Keratinocyte (primary cell): Measurements from ENCODE around the gene COL20A1. TPM values are rescaled to one million over a fixed set of nuclear protein-coding genes. Genes with fewer than 3 reads are reported as not detected.
A peak's percentile ranks its signal among the peaks of the same experiment; 100 is the strongest.

Source experiments
- DNase-seq: peaks from one replicate; pipeline ENCODE4 v3.0.0-alpha.2; 2011; ENCODE audit warnings: low read depth, missing footprints, low spot score
- FAIRE-seq: peaks from 2 replicates; lab custom pipeline; 2011; peaks lifted over from hg19 to GRCh38; lab: Jason Lieb, UNC
- H2AFZ ChIP-seq: 2 replicates; pipeline ENCODE4 v1.6.0; 2012; ENCODE audit warnings: low read length, control low read depth, inconsistent platforms; ENCODE audit not compliant: control insufficient read depth
- H3K27ac ChIP-seq: 2 replicates; pipeline ENCODE4 v1.5.1; 2011; ENCODE audit warnings: low read length; ENCODE audit not compliant: control insufficient read depth, insufficient read depth
- H3K27me3 ChIP-seq: 3 replicates; pipeline ENCODE4 v1.6.0; 2011; ENCODE audit warnings: low read length; ENCODE audit not compliant: control insufficient read depth, insufficient read depth; ENCODE audit errors: extremely low read depth
- H3K36me3 ChIP-seq, 2 experiments: 2 replicates in 1 of 2; 3 replicates in 1 of 2; pipeline ENCODE4 v1.5.1; 2011; ENCODE audit warnings: low read length in 2 of 2, mild to moderate bottlenecking in 1 of 2; ENCODE audit not compliant: control insufficient read depth in 2 of 2, insufficient read depth in 2 of 2; ENCODE audit errors: extremely low read depth in 1 of 2
- H3K4me1 ChIP-seq: 3 replicates; pipeline ENCODE4 v1.5.1; 2011; ENCODE audit warnings: low read length; ENCODE audit not compliant: control insufficient read depth, insufficient read depth; ENCODE audit errors: extremely low read depth
- H3K4me2 ChIP-seq: 3 replicates; pipeline ENCODE4 v1.6.0; 2011; ENCODE audit warnings: low read depth, low read length; ENCODE audit not compliant: control insufficient read depth, insufficient read depth; ENCODE audit errors: extremely low read depth
- H3K4me3 ChIP-seq, 3 experiments: fragments of 200-600 bp in 1 of 3; sonication (generic) in 1 of 3; 2 replicates in 2 of 3; 3 replicates in 1 of 3; pipeline ENCODE4 v1.5.1; 2011 to 2016; ENCODE audit warnings: low read length in 3 of 3, mild to moderate bottlenecking in 3 of 3, control low read depth in 2 of 3, inconsistent platforms in 1 of 3, low read depth in 1 of 3, mixed read lengths in 1 of 3, mixed run types in 1 of 3, moderate library complexity in 1 of 3; ENCODE audit not compliant: control insufficient read depth in 2 of 3, insufficient read depth in 2 of 3; ENCODE audit errors: extremely low read depth in 1 of 3
- H3K79me2 ChIP-seq: 2 replicates; pipeline ENCODE4 v1.6.0; 2012; ENCODE audit warnings: low read length; ENCODE audit not compliant: control insufficient read depth, insufficient read depth
- H3K9ac ChIP-seq: 3 replicates; pipeline ENCODE4 v1.6.0; 2011; ENCODE audit warnings: low read length; ENCODE audit not compliant: control insufficient read depth, insufficient read depth; ENCODE audit errors: extremely low read depth
- H3K9me1 ChIP-seq: 3 replicates; pipeline ENCODE4 v1.6.0; 2011; ENCODE audit warnings: low read length; ENCODE audit not compliant: control insufficient read depth, insufficient read depth; ENCODE audit errors: extremely low read depth
- H3K9me3 ChIP-seq: 2 replicates; pipeline ENCODE4 v1.5.1; 2012; ENCODE audit warnings: low read depth, low read length; ENCODE audit not compliant: control insufficient read depth
- H4K20me1 ChIP-seq: 3 replicates; pipeline ENCODE4 v1.6.0; 2011; ENCODE audit warnings: low read length; ENCODE audit not compliant: control insufficient read depth, insufficient read depth; ENCODE audit errors: extremely low read depth
- CTCF ChIP-seq, 3 experiments: IDR thresholded peaks in 1 of 3; conservative IDR thresholded peaks in 1 of 3; optimal IDR thresholded peaks in 1 of 3; 2 replicates in 2 of 3; 3 replicates in 1 of 3; pipeline versions ENCODE3 to v1.5.1; 2011; ENCODE audit warnings: low read length in 3 of 3, mild to moderate bottlenecking in 3 of 3, moderate library complexity in 2 of 3, control low read depth in 1 of 3, inconsistent platforms in 1 of 3; ENCODE audit not compliant: insufficient read depth in 2 of 3; ENCODE audit errors: extremely low read depth in 1 of 3
- EZH2 ChIP-seq: IDR thresholded peaks from one replicate; pipeline ENCODE4 v1.6.1; 2012; ENCODE audit warnings: inconsistent platforms, mild to moderate bottlenecking, low read length, moderate library complexity
- dilution Hi-C: fragments of 300-500 bp; cut with MboI; formaldehyde crosslinking; loops from one replicate; pipeline ENCODE4 v1.7.0; 2020; ENCODE audit warnings: low sequenced_read_pairs; ENCODE audit not compliant: extremely low pct_ligation_motif_present
- polyA plus RNA-seq, 5 experiments: library from polyadenylated mRNA; depleted of rRNA in 3 of 5; stranded (reverse) in 3 of 5; stranded (forward) in 1 of 5; unstranded in 1 of 5; fragments of >200 nt; gene quantifications; 1 replicate in 1 of 5; 2 replicates in 3 of 5; 3 replicates in 1 of 5; pipeline versions ENCODE4 v1.2.1 to v1.2.3, GENCODE V29; 2011 to 2012; ENCODE audit warnings: missing spikeins in 2 of 5, low read depth in 1 of 5, low replicate concordance in 1 of 5

The COL20A1 gene
- polyA plus RNA-seq, 1 donor (not counting 4 experiments of a cell fraction or from before 2014, with no cell fraction given) = not detected

GRCh38 chr20:63253065-63253437 is 39.9 kb upstream of the COL20A1 start:
- no peak overlapping the region for H3K4me2 ChIP-seq
- no peak overlapping the region for H2AFZ ChIP-seq
- no peaks in the 10 kb centered on the region for H3K9me3 ChIP-seq
- peaks cover 17% of the 10 kb centered on the region for H3K4me1 ChIP-seq
- peak; percentile 26 for TF ChIP-seq EZH2
- no peak for TF ChIP-seq CTCF (optimal IDR thresholded peaks at IDR 0.05 in 1 of 3, IDR thresholded peaks at IDR 0.05 in 1 of 3, conservative IDR thresholded peaks at IDR 0.05 in 1 of 3; ENCODE audit: extremely low read depth in 1 of 3, insufficient read depth in 2 of 3, low read length in 3 of 3)
- FAIRE-seq (no peak), DNase-seq (no peak)
- peaks cover 43% of the 10 kb centered on the region for H3K27me3 ChIP-seq
- no peaks in the 10 kb centered on the region for H3K36me3 ChIP-seq
- no peak overlapping the region for H3K9ac ChIP-seq
- no peaks in the 10 kb centered on the region for H3K79me2 ChIP-seq
- no peak overlapping the region for H3K27ac ChIP-seq
- dilution Hi-C loops = no loop called here
- no peak overlapping the region for H3K4me3 ChIP-seq
- no peaks in the 10 kb centered on the region for H4K20me1 ChIP-seq
- H3K9me1 ChIP-seq = no peaks in the 10 kb centered on the region

DNA sequence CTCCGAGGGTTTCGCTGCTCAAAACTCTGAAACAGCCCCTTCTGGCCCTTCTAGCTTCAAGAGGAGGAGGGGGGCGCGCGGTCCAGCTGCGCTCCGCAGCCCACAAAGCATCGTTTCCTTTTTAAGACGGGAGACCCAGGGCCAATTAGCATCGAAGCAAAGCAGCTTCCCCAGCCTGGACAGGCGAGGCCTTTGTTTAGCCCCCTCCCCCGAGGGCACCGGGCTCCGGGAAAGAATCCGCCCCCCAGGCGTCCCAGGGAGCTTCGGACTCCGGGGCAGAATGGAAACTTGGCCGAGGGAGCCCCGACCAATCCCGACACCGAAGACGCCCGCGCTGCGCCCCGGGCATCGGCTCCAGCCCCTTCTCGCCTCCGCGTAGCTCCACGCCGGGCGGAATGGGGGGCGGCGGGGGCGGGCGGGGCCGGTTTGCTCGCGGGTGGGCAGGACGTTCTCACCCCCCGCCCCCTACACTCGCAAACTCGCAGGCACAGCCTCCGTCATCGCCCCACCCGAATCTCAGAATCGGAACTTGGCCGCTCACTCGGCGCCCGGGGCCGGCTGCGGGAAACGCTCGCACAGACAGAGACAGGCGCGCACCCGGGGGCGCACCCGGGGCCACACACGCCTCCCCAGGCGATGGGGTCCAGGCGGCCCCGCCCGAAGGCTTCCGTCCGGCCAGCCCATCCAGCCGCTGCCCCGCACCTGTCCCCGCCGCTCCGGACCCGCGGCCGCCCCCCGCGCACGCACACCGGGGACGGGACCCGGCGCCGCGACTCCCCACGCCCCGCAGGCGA is 39.4 kb upstream of the COL20A1 start:
- no peaks in the 10 kb centered on the region for H3K9me3 ChIP-seq
- peaks cover 17% of the 10 kb centered on the region for H3K4me1 ChIP-seq
- no peaks in the 10 kb centered on the region for H4K20me1 ChIP-seq
- no peaks in the 10 kb centered on the region for H3K9me1 ChIP-seq
- dilution Hi-C loops = no loop called here
- DNase-seq (no peak), FAIRE-seq (no peak)
- TF ChIP-seq EZH2 (peak; percentile 28), CTCF (optimal IDR thresholded peaks at IDR 0.05 in 1 of 3, IDR thresholded peaks at IDR 0.05 in 1 of 3, conservative IDR thresholded peaks at IDR 0.05 in 1 of 3; ENCODE audit: extremely low read depth in 1 of 3, insufficient read depth in 2 of 3, low read length in 3 of 3) (no peak)
- H3K9ac ChIP-seq = no peak overlapping the region
- peaks cover 46% of the 10 kb centered on the region for H3K27me3 ChIP-seq
- peak overlapping the region in 2 of 3 experiments; percentile 18 to 20 for H3K4me3 ChIP-seq
- H2AFZ ChIP-seq = no peak overlapping the region
- H3K36me3 ChIP-seq = no peaks in the 10 kb centered on the region
- peak overlapping the region; percentile 37 for H3K4me2 ChIP-seq
- H3K79me2 ChIP-seq = no peaks in the 10 kb centered on the region
- H3K27ac ChIP-seq = no peak overlapping the region
